ENCODE measurements around the gene NAGS.

NAGS gene

DNA sequence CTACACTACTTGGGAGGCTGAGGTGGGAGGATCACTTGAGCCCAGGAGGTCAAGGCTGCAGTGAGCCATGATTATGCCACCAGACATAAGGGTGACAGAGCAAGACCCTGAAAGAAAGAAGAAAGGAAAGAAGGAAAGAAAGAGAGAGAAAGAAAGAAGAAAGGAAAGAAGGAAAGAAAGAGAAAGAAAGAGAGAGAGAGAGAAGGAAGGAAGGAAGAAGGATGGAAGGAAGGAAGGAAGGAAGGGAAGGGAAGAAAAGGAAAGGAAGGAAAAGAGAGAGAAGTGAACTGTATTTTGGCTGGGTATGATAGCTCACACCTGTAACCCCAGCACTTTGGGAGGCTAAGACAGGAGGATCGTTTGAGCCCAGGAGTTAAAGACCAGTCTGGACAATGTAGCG, 26.3 kb upstream of the NAGS start:
- TF ChIP-seq CTCF (IDR thresholded peaks at IDR 0.05; ENCODE audit: low read depth, low read length): no peak
- no peak overlapping the region for H3K4me3 ChIP-seq (ENCODE audit: low read depth, low read length)

DNA sequence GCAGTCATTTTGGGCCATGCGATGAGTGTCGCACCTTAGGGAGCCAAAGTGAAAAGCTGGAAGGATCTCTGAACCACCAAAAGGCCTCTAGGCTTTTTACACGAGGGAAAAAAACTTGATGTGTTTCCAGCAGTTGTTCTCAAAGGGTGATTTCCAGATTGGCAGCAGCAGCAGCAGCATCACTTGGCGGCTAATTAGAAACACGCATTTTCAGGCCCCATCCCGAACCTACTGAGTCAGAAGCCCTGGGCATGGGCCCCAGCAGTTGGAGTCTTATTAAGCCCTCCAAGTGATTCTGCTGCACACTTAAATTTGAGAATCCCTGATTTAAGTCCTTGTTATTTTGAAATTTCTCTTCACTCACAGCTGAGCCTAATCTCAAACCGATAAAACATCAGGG, 25.4 kb upstream of the NAGS start:
- no peak overlapping the region for H3K4me3 ChIP-seq (ENCODE audit: low read depth, low read length)
- no peak for TF ChIP-seq CTCF (IDR thresholded peaks at IDR 0.05; ENCODE audit: low read depth, low read length)

GRCh38 chr17:43979671-43980070, 24.8 kb upstream of the NAGS start:
- TF ChIP-seq CTCF (IDR thresholded peaks at IDR 0.05; ENCODE audit: low read depth, low read length): no peak
- H3K4me3 ChIP-seq (ENCODE audit: low read depth, low read length): no peak overlapping the region

- H3K4me3 ChIP-seq (ENCODE audit: low read depth, low read length): no peak overlapping the region
- TF ChIP-seq CTCF (IDR thresholded peaks at IDR 0.05; ENCODE audit: low read depth, low read length): no peak
Measured at GRCh38 chr17:43982171-43982570, 22.3 kb upstream of the NAGS start.

GRCh38 chr17:43983196-43983514, 21.3 kb upstream of the NAGS start:
- no peak for TF ChIP-seq CTCF (IDR thresholded peaks at IDR 0.05; ENCODE audit: low read depth, low read length)

DNA sequence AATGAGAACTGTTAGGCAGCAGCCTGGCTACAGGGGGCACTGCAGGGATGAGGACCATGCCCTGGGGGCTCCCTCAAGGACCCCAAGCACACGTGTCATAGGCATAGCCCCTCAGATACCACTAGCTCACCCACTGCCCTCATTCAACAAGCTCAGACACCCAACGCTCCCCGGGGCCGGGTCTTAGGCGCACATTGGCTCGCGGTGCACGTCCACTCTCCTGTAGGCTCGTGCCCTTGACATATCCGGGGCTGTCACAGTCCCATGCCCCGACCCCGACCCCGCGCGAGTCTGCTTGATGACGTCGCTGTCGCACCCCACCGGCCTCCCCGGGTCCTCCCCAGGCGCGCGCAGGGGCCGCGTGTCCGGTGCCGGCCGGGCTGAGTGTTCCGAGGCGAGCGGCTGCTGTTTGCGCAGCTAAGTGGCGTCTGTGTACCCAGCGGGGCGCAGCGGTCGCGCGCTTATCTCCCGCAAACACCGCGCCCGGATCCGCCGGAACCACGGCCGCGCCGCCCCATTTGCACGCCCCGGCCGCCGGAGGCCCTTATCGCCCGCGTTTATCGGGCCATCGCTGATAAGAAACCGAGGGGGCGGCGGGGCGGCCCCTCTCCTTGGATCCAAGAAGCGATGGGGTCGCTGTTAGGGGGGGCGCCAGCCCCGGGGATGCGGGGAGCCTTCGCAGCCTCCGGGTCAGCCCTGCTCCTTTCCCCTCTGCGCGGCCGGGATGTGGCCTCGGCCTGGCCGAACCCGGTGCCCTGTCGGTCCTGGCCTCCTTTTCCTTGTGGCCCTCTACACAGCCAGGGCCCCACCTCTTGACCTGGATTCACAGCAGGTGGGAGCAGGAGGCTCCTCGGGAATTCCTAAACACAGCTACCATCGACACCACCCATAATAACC, 20.7 kb upstream of the NAGS start:
- H3K4me3 ChIP-seq (ENCODE audit: low read depth, low read length): peak overlapping the region; percentile 42
- no peak for TF ChIP-seq CTCF (IDR thresholded peaks at IDR 0.05; ENCODE audit: low read depth, low read length)

More at GRCh38 chr17:43983196-43983514, 21.3 kb upstream of the NAGS start:
- H3K4me3 ChIP-seq (ENCODE audit: low read depth, low read length): no peak overlapping the region

DNA sequence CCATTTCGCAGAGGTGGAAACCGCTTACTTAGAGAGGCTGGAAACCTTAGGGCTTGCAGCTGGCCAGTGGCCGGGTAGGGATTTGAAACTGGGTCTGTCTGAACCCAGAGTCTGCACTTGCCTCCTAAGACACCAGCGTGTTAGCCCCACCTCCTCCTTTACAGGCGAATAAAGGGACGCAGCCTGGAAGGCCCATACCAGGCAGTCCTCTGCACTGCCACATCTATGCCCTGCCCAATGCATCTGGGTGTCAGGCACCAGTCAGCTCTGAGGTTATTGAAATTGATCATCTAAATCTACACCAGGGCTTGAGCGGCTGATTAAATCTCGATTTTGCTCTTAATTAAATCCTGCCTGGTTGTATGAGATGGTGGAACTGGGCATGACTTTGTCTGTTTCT, 19.9 kb upstream of the NAGS start:
- H3K4me3 ChIP-seq (ENCODE audit: low read depth, low read length): no peak overlapping the region; the same call in 1 of the 2 replicates
- no peak for TF ChIP-seq CTCF (IDR thresholded peaks at IDR 0.05; ENCODE audit: low read depth, low read length)
